ENCODE data around the gene LRBA.
"Not testable (repeated sequence)": the region's sequence is repeated elsewhere in the genome, so short reads cannot be mapped to it uniquely, and the experiment has no call there.

LRBA gene

GRCh38 chr4:150942539-150942938 is 72.5 kb downstream of the LRBA start:
- DNase-seq = no peak

DNA sequence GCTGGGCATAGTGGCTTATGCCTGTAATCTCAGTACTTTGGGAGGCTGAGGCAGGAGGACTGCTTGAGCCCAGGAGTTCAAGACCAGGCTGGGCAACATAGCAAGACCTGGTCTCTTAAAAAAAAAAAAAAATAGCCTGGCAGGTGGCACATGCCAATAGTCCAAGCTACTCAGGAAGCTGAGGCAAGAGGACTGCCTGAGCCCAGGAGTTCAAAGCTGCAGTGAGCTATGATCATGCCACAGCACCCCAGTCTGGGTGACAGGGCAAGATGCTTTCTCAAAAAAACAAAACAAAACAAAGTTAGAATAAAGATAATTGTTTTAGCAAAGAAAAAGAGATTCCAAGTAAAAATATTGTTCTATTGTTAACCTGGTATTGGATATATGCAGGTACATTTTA is 75.0 kb downstream of the LRBA start:
- no peak for DNase-seq

- DNase-seq = no peak
These were observed 75.6 kb downstream of the LRBA start for GRCh38 chr4:150939530-150939929.

GRCh38 chr4:150938873-150939499 is 76.1 kb downstream of the LRBA start:
- no peak for DNase-seq

GRCh38 chr4:150938417-150938816 is 76.7 kb downstream of the LRBA start:
- DNase-seq = no peak

- no peak for DNase-seq
These were observed 81.1 kb downstream of the LRBA start for GRCh38 chr4:150934022-150934421.

- no peak for DNase-seq
These were observed 83.3 kb downstream of the LRBA start for GRCh38 chr4:150931796-150932195.

- DNase-seq = no peak
These were observed 84.1 kb downstream of the LRBA start for GRCh38 chr4:150931005-150931404.

GRCh38 chr4:150923945-150924344 is 91.1 kb downstream of the LRBA start:
- DNase-seq = no peak

DNA sequence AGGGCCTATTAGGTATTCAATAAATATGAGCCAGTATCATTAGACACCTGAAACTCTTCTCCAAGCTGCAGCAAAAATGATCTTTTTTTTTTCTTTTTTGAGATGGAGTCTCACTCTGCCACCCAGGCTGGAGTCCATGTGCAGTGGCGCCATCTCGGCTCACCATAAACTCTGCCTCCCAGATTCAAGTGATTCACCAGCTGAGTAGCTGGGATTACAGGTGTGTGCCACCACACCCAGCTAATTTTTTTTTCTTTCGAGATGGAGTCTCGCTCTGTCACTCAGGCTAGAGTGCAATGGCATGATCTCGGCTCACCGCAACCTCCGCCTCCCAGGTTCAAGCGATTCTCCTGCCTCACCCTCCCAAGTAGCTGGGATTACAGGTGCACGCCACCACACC is 93.6 kb downstream of the LRBA start:
- DNase-seq = not testable (repeated sequence)

DNA sequence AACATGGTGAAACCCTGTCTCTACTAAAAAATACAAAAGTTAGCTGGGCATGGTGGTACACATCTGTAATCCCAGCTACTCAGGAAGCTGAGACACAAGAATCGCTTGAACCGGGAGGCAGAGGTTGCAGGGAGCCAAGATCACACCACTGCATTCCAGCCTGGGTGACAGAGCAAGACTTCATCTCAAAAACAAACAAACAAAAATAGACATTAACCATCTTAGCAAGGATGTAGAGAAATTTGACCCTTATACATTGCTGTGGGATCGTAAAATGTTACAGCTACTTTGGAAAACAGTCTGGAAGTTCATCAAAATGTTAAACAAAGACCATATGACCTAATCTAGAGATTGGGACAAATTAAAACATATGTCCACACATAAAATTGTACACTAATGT is 96.5 kb downstream of the LRBA start:
- not testable (repeated sequence) for DNase-seq

GRCh38 chr4:150911326-150911725 is 103.8 kb downstream of the LRBA start:
- DNase-seq = no peak

DNA sequence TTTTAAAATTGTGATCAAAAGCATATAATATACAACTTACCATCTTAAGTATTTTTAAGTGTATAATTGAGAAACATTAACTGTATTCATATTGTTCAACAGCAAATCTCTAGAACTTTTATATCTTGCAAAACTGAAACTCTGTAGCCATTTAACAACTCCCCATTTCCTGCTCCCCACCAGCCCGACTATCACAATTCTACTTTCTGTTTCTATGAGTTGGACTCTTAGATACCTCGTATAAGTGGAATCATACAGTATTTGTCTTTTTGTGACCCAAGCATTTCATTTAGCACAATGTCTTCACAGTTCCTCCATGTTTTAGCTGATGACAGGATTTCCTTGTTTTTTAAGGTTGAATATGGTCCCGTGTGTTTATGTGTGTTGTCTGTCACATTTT is 106.0 kb downstream of the LRBA start:
- DNase-seq = no peak

DNA sequence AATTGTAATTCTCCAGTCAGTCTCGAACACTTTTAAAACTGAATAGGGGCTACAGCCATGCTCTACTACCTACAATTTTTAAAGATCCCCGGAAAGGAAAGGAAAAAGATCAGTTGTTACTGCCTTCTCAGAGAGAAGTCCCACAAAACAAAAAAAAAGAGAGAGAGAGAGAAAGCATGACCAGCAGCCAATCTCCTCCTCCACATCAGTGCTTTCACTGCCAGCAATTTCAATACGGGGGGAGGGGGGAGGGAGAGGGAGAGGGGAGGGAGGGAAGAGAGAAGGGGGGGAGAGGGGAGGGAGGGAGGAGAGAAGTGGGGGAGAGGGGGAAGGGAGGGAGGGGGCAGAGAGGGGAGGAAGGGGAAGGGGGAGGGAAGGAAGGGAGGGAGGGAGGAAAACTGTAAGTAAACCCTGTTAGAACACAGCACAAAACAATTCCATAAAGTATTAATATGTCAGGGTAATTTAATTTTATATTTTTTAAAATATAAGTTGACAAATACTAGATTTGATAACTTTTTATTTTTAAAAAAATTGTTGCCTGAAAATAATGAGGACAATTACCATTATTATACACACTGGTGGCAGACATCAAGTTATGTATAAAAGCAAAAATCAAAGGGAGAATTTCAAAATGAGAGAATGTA is 108.0 kb downstream of the LRBA start:
- no peak for DNase-seq

- DNase-seq = no peak
These were observed 110.4 kb downstream of the LRBA start for GRCh38 chr4:150904671-150905070.

- DNase-seq = no peak
These were observed 111.5 kb downstream of the LRBA start for GRCh38 chr4:150903603-150904002.

GRCh38 chr4:150896497-150896896 is 118.6 kb downstream of the LRBA start:
- DNase-seq = no peak

DNA sequence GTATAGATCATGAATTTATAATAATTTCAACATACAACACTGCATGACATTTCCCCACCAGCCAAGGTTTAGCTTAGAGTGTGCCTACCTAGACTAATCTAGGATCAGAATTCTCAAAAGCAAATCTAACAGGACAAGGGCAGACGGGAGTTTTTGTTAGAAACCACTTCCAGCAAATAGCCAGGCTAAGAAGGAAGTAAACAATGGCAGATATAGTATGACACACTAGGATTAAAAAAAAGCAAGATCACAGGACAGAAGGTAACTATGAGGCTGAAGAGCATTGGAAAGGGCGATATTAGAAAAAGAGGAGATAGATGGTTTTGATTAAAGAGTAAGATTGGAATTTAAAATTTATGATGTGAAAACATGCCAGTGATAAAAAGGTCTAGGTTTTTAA is 124.8 kb downstream of the LRBA start:
- no peak for DNase-seq

DNA sequence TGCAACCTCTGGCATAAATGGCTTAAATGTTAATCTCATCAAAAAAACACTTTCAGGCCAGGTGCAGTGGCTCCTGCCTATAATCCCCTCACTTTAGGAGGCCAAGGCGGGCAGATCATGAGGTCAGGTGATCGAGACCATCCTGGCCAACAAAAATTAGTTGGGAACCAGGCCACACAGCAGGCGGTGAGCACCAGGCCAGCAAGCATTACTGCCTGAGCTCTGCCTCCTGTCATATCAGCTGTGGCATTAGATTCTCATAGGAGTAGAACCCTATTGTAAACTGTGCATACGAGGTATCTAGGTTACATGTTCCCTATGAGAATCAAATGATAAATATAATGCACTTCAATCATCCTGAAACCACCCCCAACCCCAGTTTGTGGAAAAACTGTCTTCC is 125.8 kb downstream of the LRBA start:
- no peak for DNase-seq

- no peak for DNase-seq
These were observed 126.5 kb downstream of the LRBA start for GRCh38 chr4:150888625-150889024.

GRCh38 chr4:150888217-150888616 is 126.9 kb downstream of the LRBA start:
- DNase-seq = no peak

DNA sequence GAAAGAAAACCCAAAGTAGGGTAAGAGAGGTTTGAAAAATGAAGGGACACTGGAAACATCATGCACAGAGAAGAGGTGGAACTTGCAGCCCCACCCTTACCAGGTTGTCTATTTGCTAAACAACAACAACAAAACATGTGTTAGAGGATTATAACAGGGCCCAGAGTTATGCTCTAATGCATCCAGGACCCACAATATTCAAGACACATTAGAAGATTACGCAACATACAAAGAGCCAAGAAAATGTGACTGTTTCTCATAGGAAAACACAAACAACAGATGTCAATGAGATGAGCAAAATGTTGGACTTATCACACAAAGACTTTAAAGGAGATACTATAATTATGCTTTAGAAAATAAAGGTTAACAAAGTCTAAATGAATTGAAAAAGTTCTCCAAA is 128.5 kb downstream of the LRBA start:
- DNase-seq = no peak

DNA sequence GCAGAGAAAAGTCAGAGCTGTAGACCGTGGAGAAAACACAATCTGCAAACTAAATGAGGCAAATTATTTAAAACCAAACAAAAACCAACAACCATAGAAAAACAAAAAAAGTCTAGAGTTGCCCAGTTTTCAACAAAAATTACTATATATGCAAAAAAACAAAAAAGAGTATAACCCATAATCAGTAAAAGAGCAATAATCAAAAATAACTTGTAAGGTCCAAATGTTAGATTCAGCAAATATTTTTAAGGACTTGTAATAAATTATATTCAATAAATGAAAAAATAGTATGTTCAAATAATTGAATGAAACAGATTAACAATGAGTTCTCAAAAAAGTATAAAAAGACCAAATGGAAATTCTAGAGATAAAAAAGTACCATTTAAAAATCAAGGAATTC is 130.5 kb downstream of the LRBA start:
- no peak for DNase-seq

DNA sequence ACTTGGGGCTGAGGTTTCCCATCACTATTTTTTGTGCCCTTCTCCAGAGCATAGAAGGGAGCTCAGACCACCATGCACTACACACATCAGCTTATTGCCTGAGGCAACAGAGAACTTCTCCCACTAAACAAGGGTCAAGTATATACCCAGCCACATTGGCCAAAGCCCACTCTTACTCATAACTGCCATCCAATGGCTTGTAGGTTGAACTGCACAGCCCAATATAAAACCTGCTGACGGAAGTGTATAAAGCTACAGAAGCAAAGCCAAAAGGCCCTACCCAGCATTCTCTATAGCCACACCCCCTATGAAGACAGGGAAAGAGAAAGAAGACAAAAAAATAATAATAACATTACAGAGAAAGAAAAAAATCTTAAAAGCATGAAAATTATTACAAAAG is 139.7 kb downstream of the LRBA start:
- DNase-seq = no peak
